ENCODE results near the gene TTC34. TPM values are rescaled to one million over a fixed set of nuclear protein-coding genes. Genes with fewer than 3 reads are reported as not detected.
"Not testable (repeated sequence)": the region's sequence is repeated elsewhere in the genome, so short reads cannot be mapped to it uniquely, and the experiment has no call there.

The TTC34 gene
- total RNA-seq, 4 donors from 2014 or later, result 0.27 to 0.62 (median 0.58) TPM; not detected in 1

GRCh38 chr1:2686091-2686863, 115.2 kb downstream of the TTC34 start:
- not testable (repeated sequence) for H3K27ac ChIP-seq, H3K9me3 ChIP-seq, H3K4me3 ChIP-seq, ATAC-seq, H3K36me3 ChIP-seq, H3K4me1 ChIP-seq
- H3K27me3 ChIP-seq, result peaks cover 17% of the 10 kb centered on the region
- WGBS, 2 donors (ENCODE audit: low coverage in 1 of 2), result 53% methylated on average over 6 of the region's 23 CpGs; no CpG with 5 or more reads in 1 of the 2 donors

GRCh38 chr1:2685671-2686070, 115.8 kb downstream of the TTC34 start:
- not testable (repeated sequence) for H3K27ac ChIP-seq, H3K4me3 ChIP-seq, ATAC-seq, H3K9me3 ChIP-seq, H3K4me1 ChIP-seq, H3K36me3 ChIP-seq
- WGBS, 2 donors (ENCODE audit: low coverage in 1 of 2), result no CpG with 5 or more reads among the region's 8 CpGs
- H3K27me3 ChIP-seq, result peaks cover 17% of the 10 kb centered on the region

GRCh38 chr1:2684878-2685277, 116.6 kb downstream of the TTC34 start:
- not testable (repeated sequence) for H3K4me1 ChIP-seq, H3K9me3 ChIP-seq, H3K4me3 ChIP-seq, ATAC-seq, H3K36me3 ChIP-seq, H3K27ac ChIP-seq
- H3K27me3 ChIP-seq, result peaks cover 17% of the 10 kb centered on the region
- no CpG with 5 or more reads among the region's 9 CpGs for WGBS, 2 donors (ENCODE audit: low coverage in 1 of 2)

GRCh38 chr1:2684000-2684399, 117.5 kb downstream of the TTC34 start:
- ATAC-seq, H3K27ac ChIP-seq, H3K9me3 ChIP-seq, H3K36me3 ChIP-seq, H3K4me3 ChIP-seq, H3K4me1 ChIP-seq: not testable (repeated sequence)
- 59 to 61% methylated on average over 7 of the region's 7 CpGs for WGBS, 2 donors (ENCODE audit: low coverage in 1 of 2)
- H3K27me3 ChIP-seq, result peaks cover 17% of the 10 kb centered on the region

- H3K36me3 ChIP-seq, H3K4me1 ChIP-seq, ATAC-seq, H3K27ac ChIP-seq, H3K4me3 ChIP-seq, H3K9me3 ChIP-seq: not testable (repeated sequence)
- no CpG with 5 or more reads among the region's 9 CpGs for WGBS, 2 donors (ENCODE audit: low coverage in 1 of 2)
- H3K27me3 ChIP-seq, result peaks cover 16% of the 10 kb centered on the region
Observed at GRCh38 chr1:2683321-2683741, 118.2 kb downstream of the TTC34 start.

GRCh38 chr1:2682879-2683278, 118.6 kb downstream of the TTC34 start:
- not testable (repeated sequence) for H3K36me3 ChIP-seq, H3K27ac ChIP-seq, H3K4me1 ChIP-seq, ATAC-seq, H3K9me3 ChIP-seq, H3K4me3 ChIP-seq
- no CpG with 5 or more reads among the region's 11 CpGs for WGBS, 2 donors (ENCODE audit: low coverage in 1 of 2)
- H3K27me3 ChIP-seq, result peaks cover 11% of the 10 kb centered on the region

- not testable (repeated sequence) for H3K9me3 ChIP-seq, H3K27me3 ChIP-seq, H3K27ac ChIP-seq, ATAC-seq, H3K4me3 ChIP-seq, H3K36me3 ChIP-seq, H3K4me1 ChIP-seq
- WGBS, 2 donors (ENCODE audit: low coverage in 1 of 2), result no CpG with 5 or more reads among the region's 10 CpGs
Observed at GRCh38 chr1:2676726-2677125, 124.8 kb downstream of the TTC34 start.

GRCh38 chr1:2671656-2672055, 129.8 kb downstream of the TTC34 start:
- H3K9me3 ChIP-seq, H3K36me3 ChIP-seq, H3K27me3 ChIP-seq, ATAC-seq, H3K4me1 ChIP-seq, H3K4me3 ChIP-seq, H3K27ac ChIP-seq: not testable (repeated sequence)
- WGBS, 2 donors (ENCODE audit: low coverage in 1 of 2), result 57% methylated on average over 7 of the region's 11 CpGs; no CpG with 5 or more reads in 1 of the 2 donors

- H3K27ac ChIP-seq, ATAC-seq, H3K9me3 ChIP-seq, H3K27me3 ChIP-seq, H3K4me1 ChIP-seq, H3K36me3 ChIP-seq, H3K4me3 ChIP-seq: not testable (repeated sequence)
- WGBS, 2 donors (ENCODE audit: low coverage in 1 of 2), result 56% methylated on average over 5 of the region's 8 CpGs; no CpG with 5 or more reads in 1 of the 2 donors
Observed at GRCh38 chr1:2659806-2660205, 141.7 kb downstream of the TTC34 start.

GRCh38 chr1:2657909-2658308, 143.6 kb downstream of the TTC34 start:
- 78% methylated on average over 5 of the region's 10 CpGs; no CpG with 5 or more reads in 1 of the 2 donors for WGBS, 2 donors (ENCODE audit: low coverage in 1 of 2)
- H3K9me3 ChIP-seq, H3K36me3 ChIP-seq: not testable (repeated sequence)

GRCh38 chr1:2657124-2657523, 144.4 kb downstream of the TTC34 start:
- H3K4me3 ChIP-seq, H3K4me1 ChIP-seq, H3K36me3 ChIP-seq, ATAC-seq, H3K27ac ChIP-seq, H3K9me3 ChIP-seq: not testable (repeated sequence)
- no CpG with 5 or more reads among the region's 12 CpGs for WGBS, 2 donors (ENCODE audit: low coverage in 1 of 2)
- H3K27me3 ChIP-seq, result peaks cover 36% of the 10 kb centered on the region

More at GRCh38 chr1:2657909-2658308, 143.6 kb downstream of the TTC34 start:
- H3K27ac ChIP-seq, H3K4me1 ChIP-seq, H3K4me3 ChIP-seq, ATAC-seq: not testable (repeated sequence)
- peaks cover 29% of the 10 kb centered on the region for H3K27me3 ChIP-seq

- 45 to 53% methylated on average over 14 to 16 of the region's 16 CpGs for WGBS, 2 donors (ENCODE audit: low coverage in 1 of 2)
- H3K4me1 ChIP-seq, H3K36me3 ChIP-seq, H3K9me3 ChIP-seq, H3K4me3 ChIP-seq, H3K27ac ChIP-seq, ATAC-seq: not testable (repeated sequence)
- H3K27me3 ChIP-seq, result peaks cover 50% of the 10 kb centered on the region
Observed at GRCh38 chr1:2655598-2656434, 145.7 kb downstream of the TTC34 start.

GRCh38 chr1:2654443-2654948, 147.0 kb downstream of the TTC34 start:
- peaks cover 59% of the 10 kb centered on the region for H3K27me3 ChIP-seq
- H3K27ac ChIP-seq, H3K36me3 ChIP-seq, ATAC-seq, H3K9me3 ChIP-seq, H3K4me1 ChIP-seq, H3K4me3 ChIP-seq: not testable (repeated sequence)
- WGBS, 2 donors (ENCODE audit: low coverage in 1 of 2), result 38 to 41% methylated on average over 10 to 12 of the region's 14 CpGs

All from gastroesophageal sphincter (tissue), 4 donors.